Activated CD8-positive, alpha-beta memory T cell treated with anti-CD3 and anti-CD28 coated beads for 4 hours (primary cell): Measurements from ENCODE around the gene INPP5J.

Experiments used
- DNase-seq, 2 donors: peaks; one replicate each; pipeline ENCODE4 v3.0.0-alpha.2; 2020; ENCODE audit warnings: low read depth in 2 of 2

INPP5J gene

GRCh38 chr22:31126128-31126868 is 3.5 kb downstream of the INPP5J start:
- DNase-seq = no peak

- no peak for DNase-seq
Observed at GRCh38 chr22:31126869-31127175, 4.1 kb downstream of the INPP5J start.

- no peak for DNase-seq
Observed at GRCh38 chr22:31127181-31127772, 4.5 kb downstream of the INPP5J start.

- no peak for DNase-seq
Observed at GRCh38 chr22:31128156-31128555, 5.4 kb downstream of the INPP5J start.

GRCh38 chr22:31130873-31131272 is 8.1 kb downstream of the INPP5J start:
- no peak for DNase-seq

GRCh38 chr22:31133911-31134310 is 11.1 kb downstream of the INPP5J start:
- DNase-seq = no peak

GRCh38 chr22:31134688-31135087 is 11.9 kb downstream of the INPP5J start:
- DNase-seq = no peak

GRCh38 chr22:31135706-31136105 is 12.9 kb downstream of the INPP5J start:
- no peak for DNase-seq

GRCh38 chr22:31136155-31136554 is 13.4 kb downstream of the INPP5J start:
- DNase-seq = no peak

GRCh38 chr22:31136711-31137110 is 13.9 kb downstream of the INPP5J start:
- DNase-seq = no peak

- no peak for DNase-seq
Observed at GRCh38 chr22:31137721-31138120, 15.0 kb downstream of the INPP5J start.

GRCh38 chr22:31138126-31138525 is 15.4 kb downstream of the INPP5J start:
- DNase-seq = no peak

GRCh38 chr22:31139066-31139465 is 16.3 kb downstream of the INPP5J start:
- no peak for DNase-seq

GRCh38 chr22:31139866-31140716 is 17.3 kb downstream of the INPP5J start, which contains the start of gene PLA2G3:
Gene PLA2G3, minus strand, starts transcription at chr22:31140508. Its CDS starts 154 bp downstream, at chr22:31140354.
- DNase-seq = no peak

- no peak for DNase-seq
Observed at GRCh38 chr22:31140746-31141145, 18.0 kb downstream of the INPP5J start.

GRCh38 chr22:31141551-31141950 is 18.8 kb downstream of the INPP5J start:
- no peak for DNase-seq

- DNase-seq = no peak
Observed at GRCh38 chr22:31142285-31142684, 19.5 kb downstream of the INPP5J start.

- DNase-seq = no peak
Observed at GRCh38 chr22:31143038-31143437, 20.3 kb downstream of the INPP5J start.

GRCh38 chr22:31143537-31143936 is 20.8 kb downstream of the INPP5J start:
- DNase-seq = no peak

- no peak for DNase-seq
Observed at GRCh38 chr22:31144223-31144622, 21.5 kb downstream of the INPP5J start.

- no peak for DNase-seq
Observed at GRCh38 chr22:31148488-31148887, 25.7 kb downstream of the INPP5J start.

GRCh38 chr22:31148953-31149627 is 26.3 kb downstream of the INPP5J start:
- no peak for DNase-seq
